ENCODE data around the gene KCNT1. TPM values are rescaled to one million over a fixed set of nuclear protein-coding genes. Genes with fewer than 3 reads are reported as not detected.

Gene KCNT1
- total RNA-seq, 1 experiment from 2014 or later, result not detected

DNA sequence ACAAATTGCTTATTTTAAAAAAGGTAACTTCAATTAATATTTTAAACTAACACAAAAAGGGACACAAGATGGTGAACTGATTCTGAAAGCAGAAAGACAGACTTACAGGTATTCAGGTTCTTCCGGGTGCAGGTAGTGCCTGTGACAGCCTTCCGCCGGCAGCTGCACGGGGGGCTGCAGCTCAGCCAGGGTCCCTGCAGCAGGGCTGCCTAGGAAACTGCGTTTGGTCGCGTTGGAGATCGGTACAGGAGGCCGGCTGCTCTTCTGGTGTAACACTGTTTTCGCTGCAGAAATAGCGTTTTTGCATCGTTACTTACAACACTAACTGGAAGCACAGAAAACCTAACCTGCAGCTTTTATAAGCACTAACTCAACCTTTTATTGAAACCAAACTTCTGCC is 125.3 kb downstream of the KCNT1 start:
- Histone ChIP-seq H3K4me1 (replicated peaks; ENCODE audit: insufficient read depth) (no peaks in the 10 kb centered on the region), H2AFZ (no peak overlapping the region), H3K4me2 (no peak overlapping the region), H3K27me3 (ENCODE audit: insufficient read depth, low read depth) (no peaks in the 10 kb centered on the region), H3K9me3 (ENCODE audit: insufficient read depth, low read depth) (no peaks in the 10 kb centered on the region), H4K20me1 (ENCODE audit: insufficient read depth) (no peaks in the 10 kb centered on the region), H3K4me3 (no peak overlapping the region), H3K9me2 (ENCODE audit: insufficient read depth) (no peaks in the 10 kb centered on the region), H3F3A (ENCODE audit: insufficient read depth, low read depth) (no peaks in the 10 kb centered on the region), H3K27ac (no peak overlapping the region), H3K79me2 (ENCODE audit: low read depth) (no peaks in the 10 kb centered on the region), H3K36me3 (ENCODE audit: low read depth) (no peaks in the 10 kb centered on the region)
- POLR2A ChIA-PET (ENCODE audit: unreplicated experiment), result no interaction called here
- no peak for DNase-seq
- no TSS peak for BruUV-seq (replicated peaks)
- CTCF ChIA-PET, result no interaction called here
- no peak for TF ChIP-seq EZH2 (IDR thresholded peaks at IDR 0.05; ENCODE audit: low read depth)
- TF ChIP-seq, protein P1, sequence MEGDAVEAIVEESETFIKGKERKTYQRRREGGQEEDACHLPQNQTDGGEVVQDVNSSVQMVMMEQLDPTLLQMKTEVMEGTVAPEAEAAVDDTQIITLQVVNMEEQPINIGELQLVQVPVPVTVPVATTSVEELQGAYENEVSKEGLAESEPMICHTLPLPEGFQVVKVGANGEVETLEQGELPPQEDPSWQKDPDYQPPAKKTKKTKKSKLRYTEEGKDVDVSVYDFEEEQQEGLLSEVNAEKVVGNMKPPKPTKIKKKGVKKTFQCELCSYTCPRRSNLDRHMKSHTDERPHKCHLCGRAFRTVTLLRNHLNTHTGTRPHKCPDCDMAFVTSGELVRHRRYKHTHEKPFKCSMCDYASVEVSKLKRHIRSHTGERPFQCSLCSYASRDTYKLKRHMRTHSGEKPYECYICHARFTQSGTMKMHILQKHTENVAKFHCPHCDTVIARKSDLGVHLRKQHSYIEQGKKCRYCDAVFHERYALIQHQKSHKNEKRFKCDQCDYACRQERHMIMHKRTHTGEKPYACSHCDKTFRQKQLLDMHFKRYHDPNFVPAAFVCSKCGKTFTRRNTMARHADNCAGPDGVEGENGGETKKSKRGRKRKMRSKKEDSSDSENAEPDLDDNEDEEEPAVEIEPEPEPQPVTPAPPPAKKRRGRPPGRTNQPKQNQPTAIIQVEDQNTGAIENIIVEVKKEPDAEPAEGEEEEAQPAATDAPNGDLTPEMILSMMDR (conservative IDR thresholded peaks at IDR 0.05), result no peak
- intact Hi-C loops (cut with micrococcal nuclease; ENCODE audit: unreplicated experiment), result no loop called here

DNA sequence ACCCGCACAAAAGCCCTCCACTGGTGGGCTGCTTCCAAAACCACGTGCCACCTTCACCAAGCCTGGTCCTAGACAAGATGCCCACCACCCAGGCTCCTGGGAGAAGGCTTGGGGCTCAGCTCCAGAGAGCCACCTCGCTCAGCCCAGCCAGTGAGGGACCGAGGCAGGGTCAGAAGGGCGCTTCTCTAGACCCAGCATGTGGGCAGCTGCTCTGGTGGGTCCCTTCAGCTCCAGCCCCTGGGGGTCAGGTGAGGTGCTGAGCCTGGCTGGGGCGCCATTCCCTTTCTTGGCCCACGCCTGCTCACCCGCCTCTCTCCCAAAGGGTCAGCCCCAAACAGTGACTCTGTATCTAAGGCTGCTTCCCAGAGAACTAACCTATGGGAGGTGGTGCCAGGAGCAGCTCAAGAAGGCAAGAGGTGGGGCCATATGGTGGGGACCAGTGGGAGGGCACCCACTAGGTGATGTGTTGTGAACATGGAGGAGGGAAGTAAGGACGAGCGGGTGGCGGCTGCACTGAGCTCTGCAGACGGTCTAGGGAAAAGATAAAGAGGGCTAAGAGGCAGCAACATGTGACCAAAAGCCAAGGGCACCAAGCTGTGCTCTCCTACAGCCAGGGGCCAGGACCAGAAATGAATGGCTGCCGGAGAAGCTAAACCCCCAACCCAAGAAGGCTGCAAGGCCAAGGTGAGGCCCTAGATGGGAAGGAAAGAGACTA is 126.0 kb downstream of the KCNT1 start:
- H3K27ac ChIP-seq, result no peak overlapping the region
- TF ChIP-seq, protein P1 (conservative IDR thresholded peaks at IDR 0.05), result no peak
- TF ChIP-seq EZH2 (IDR thresholded peaks at IDR 0.05; ENCODE audit: low read depth), result no peak

DNA sequence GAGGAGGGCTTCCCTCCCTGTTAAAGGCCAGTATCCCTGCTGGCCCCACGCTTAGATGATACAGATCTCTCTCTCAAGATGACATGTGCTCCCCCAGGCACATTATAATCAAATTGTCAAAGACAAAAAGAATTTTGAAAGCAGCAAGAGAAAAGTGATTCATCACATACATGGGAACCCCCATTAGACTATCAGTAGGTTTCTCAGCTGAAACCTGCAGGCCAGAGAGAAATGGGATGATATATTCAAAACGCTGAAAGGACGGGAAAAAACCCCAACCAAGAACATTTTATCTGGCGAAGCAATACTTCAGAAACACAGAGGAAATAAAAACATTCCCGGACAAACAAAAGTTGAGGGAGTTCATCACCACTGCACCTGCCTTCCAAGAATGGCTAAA is 126.7 kb downstream of the KCNT1 start:
- no peaks in the 10 kb centered on the region for H3F3A ChIP-seq (ENCODE audit: insufficient read depth, low read depth)
- no peaks in the 10 kb centered on the region for H4K20me1 ChIP-seq (ENCODE audit: insufficient read depth)
- H3K4me2 ChIP-seq, result no peak overlapping the region
- H3K9me3 ChIP-seq (ENCODE audit: insufficient read depth, low read depth), result no peaks in the 10 kb centered on the region
- H3K4me1 ChIP-seq (replicated peaks; ENCODE audit: insufficient read depth), result no peaks in the 10 kb centered on the region
- TF ChIP-seq EZH2 (IDR thresholded peaks at IDR 0.05; ENCODE audit: low read depth), result no peak
- TF ChIP-seq, protein P1 (conservative IDR thresholded peaks at IDR 0.05), result no peak
- no peak overlapping the region for H2AFZ ChIP-seq
- no peak overlapping the region for H3K4me3 ChIP-seq
- intact Hi-C loops (cut with micrococcal nuclease; ENCODE audit: unreplicated experiment), result no loop called here
- H3K27ac ChIP-seq, result no peak overlapping the region
- no peaks in the 10 kb centered on the region for H3K79me2 ChIP-seq (ENCODE audit: low read depth)
- BruUV-seq (replicated peaks), result no TSS peak
- ChIA-PET CTCF (no interaction called here), POLR2A (ENCODE audit: unreplicated experiment) (no interaction called here)
- H3K9me2 ChIP-seq (ENCODE audit: insufficient read depth), result no peaks in the 10 kb centered on the region
- no peaks in the 10 kb centered on the region for H3K36me3 ChIP-seq (ENCODE audit: low read depth)
- no peaks in the 10 kb centered on the region for H3K27me3 ChIP-seq (ENCODE audit: insufficient read depth, low read depth)
- DNase-seq, result no peak

More for the DNA sequence above, 126.0 kb downstream of the KCNT1 start:
- Histone ChIP-seq H3K4me3 (no peak overlapping the region), H3F3A (ENCODE audit: insufficient read depth, low read depth) (no peaks in the 10 kb centered on the region), H2AFZ (no peak overlapping the region), H3K4me2 (no peak overlapping the region), H4K20me1 (ENCODE audit: insufficient read depth) (no peaks in the 10 kb centered on the region), H3K9me2 (ENCODE audit: insufficient read depth) (no peaks in the 10 kb centered on the region), H3K9me3 (ENCODE audit: insufficient read depth, low read depth) (no peaks in the 10 kb centered on the region), H3K36me3 (ENCODE audit: low read depth) (no peaks in the 10 kb centered on the region), H3K27me3 (ENCODE audit: insufficient read depth, low read depth) (no peaks in the 10 kb centered on the region), H3K4me1 (replicated peaks; ENCODE audit: insufficient read depth) (no peaks in the 10 kb centered on the region), H3K79me2 (ENCODE audit: low read depth) (no peaks in the 10 kb centered on the region)
- POLR2A ChIA-PET (ENCODE audit: unreplicated experiment), result no interaction called here
- CTCF ChIA-PET, result no interaction called here
- intact Hi-C loops (cut with micrococcal nuclease; ENCODE audit: unreplicated experiment), result no loop called here
- BruUV-seq (replicated peaks), result no TSS peak
- DNase-seq, result no peak
